Brain microvascular endothelial cell (primary cell): ENCODE measurements around the gene SVOP.

Source experiments
- DNase-seq: peaks from one replicate; pipeline ENCODE4 v3.0.0-alpha.2; 2020
- H3K27ac ChIP-seq: fragments of 250-450 bp; sonication (Bioruptor Pico); 2 replicates; pipeline ENCODE4 v1.5.1; 2020; ENCODE audit warnings: mild to moderate bottlenecking, moderate library complexity
- H3K27me3 ChIP-seq: fragments of 250-450 bp; sonication (Bioruptor Pico); replicated peaks from 2 replicates; pipeline ENCODE4 v1.5.1; 2020; ENCODE audit warnings: mild to moderate bottlenecking
- H3K36me3 ChIP-seq: fragments of 250-450 bp; sonication (Bioruptor Pico); replicated peaks from 2 replicates; pipeline ENCODE4 v1.5.1; 2020; ENCODE audit warnings: mild to moderate bottlenecking
- H3K4me3 ChIP-seq: 2 replicates; pipeline ENCODE4 v1.5.1; 2011; ENCODE audit warnings: low read depth, mild to moderate bottlenecking, control low read depth, low read length, moderate library complexity
- CTCF ChIP-seq: IDR thresholded peaks from 2 replicates; pipeline ENCODE4 v1.5.1; 2011; ENCODE audit warnings: low read depth, mild to moderate bottlenecking, moderate library complexity, low read length, control low read depth, inconsistent platforms; ENCODE audit errors: missing control alignments
- in situ Hi-C: cut with HindIII; loops from 2 replicates; pipeline ENCODE4 v1.10.0; 2017; ENCODE audit warnings: low sequenced_read_pairs, low pct_ligation_motif_present

The SVOP gene

GRCh38 chr12:108940138-108940537 lies 80.7 kb downstream of the SVOP start:
- H3K27me3 ChIP-seq, result no peaks in the 10 kb centered on the region
- no peak for TF ChIP-seq CTCF
- H3K36me3 ChIP-seq, result no peaks in the 10 kb centered on the region
- H3K4me3 ChIP-seq, result no peak overlapping the region
- DNase-seq, result no peak
- no peak overlapping the region for H3K27ac ChIP-seq
- in situ Hi-C loops, result no loop called here

GRCh38 chr12:108939594-108939993 lies 81.3 kb downstream of the SVOP start:
- no peaks in the 10 kb centered on the region for H3K27me3 ChIP-seq
- H3K36me3 ChIP-seq, result no peaks in the 10 kb centered on the region
- in situ Hi-C loops, result no loop called here
- H3K4me3 ChIP-seq, result no peak overlapping the region
- TF ChIP-seq CTCF, result no peak
- no peak overlapping the region for H3K27ac ChIP-seq
- DNase-seq, result peak; percentile 26

- no peak for DNase-seq
- no peak for TF ChIP-seq CTCF
- Histone ChIP-seq H3K27me3 (no peaks in the 10 kb centered on the region), H3K4me3 (no peak overlapping the region), H3K27ac (no peak overlapping the region), H3K36me3 (no peaks in the 10 kb centered on the region)
- in situ Hi-C loops, result no loop called here
These were observed 82.5 kb downstream of the SVOP start for GRCh38 chr12:108938247-108938924.

- no peak overlapping the region for H3K27ac ChIP-seq
These were observed 85.6 kb downstream of the SVOP start for GRCh38 chr12:108935159-108935763.

GRCh38 chr12:108933949-108934348 lies 86.9 kb downstream of the SVOP start:
- H3K36me3 ChIP-seq, result no peaks in the 10 kb centered on the region
- H3K27ac ChIP-seq, result no peak overlapping the region
- H3K4me3 ChIP-seq, result no peak overlapping the region
- in situ Hi-C loops, result no loop called here
- no peak for TF ChIP-seq CTCF
- DNase-seq, result no peak
- no peaks in the 10 kb centered on the region for H3K27me3 ChIP-seq

More at GRCh38 chr12:108935159-108935763, 85.6 kb downstream of the SVOP start:
- no peak overlapping the region for H3K4me3 ChIP-seq
- TF ChIP-seq CTCF, result no peak
- DNase-seq, result no peak
- no peaks in the 10 kb centered on the region for H3K27me3 ChIP-seq
- in situ Hi-C loops, result no loop called here
- H3K36me3 ChIP-seq, result no peaks in the 10 kb centered on the region

GRCh38 chr12:108930756-108931155 lies 90.1 kb downstream of the SVOP start:
- DNase-seq, result no peak
- Histone ChIP-seq H3K27ac (no peak overlapping the region), H3K36me3 (no peaks in the 10 kb centered on the region), H3K27me3 (no peaks in the 10 kb centered on the region), H3K4me3 (no peak overlapping the region)
- in situ Hi-C loops, result no loop called here
- no peak for TF ChIP-seq CTCF
